ENCODE results near the gene ELL2. TPM values are rescaled to one million over a fixed set of nuclear protein-coding genes. Genes with fewer than 3 reads are reported as not detected.

The ELL2 gene
- total and polyA plus RNA-seq, 9 of the 15 experiments (the other 6 are each of a cell fraction or from before 2014, with no cell fraction given) = 4.3 to 18.3 (median 14.5) TPM

- 0 out of 5 replicates have a peak, but pooled peaks cover 0 to 4% of the 10 kb centered on the region in 2 experiments for H3K27me3 ChIP-seq (ENCODE audit: control insufficient read depth in 2 of 2, insufficient read depth in 2 of 2, low read length in 2 of 2)
- POLR2A ChIA-PET = interaction anchor here (0.8 kb wide), 1 partner anchor 34 kb away, joined by 3 read pairs; no protein-coding TSS in a partner anchor
- no peak for FAIRE-seq
- CTCF ChIA-PET (ENCODE audit: low intra/inter-chr PET ratio) = interaction anchor here (1.3 kb wide), 1 partner anchor 470 kb away, joined by 3 read pairs; no protein-coding TSS in a partner anchor
- no peaks in the 10 kb centered on the region for H4K20me1 ChIP-seq (replicated peaks; ENCODE audit: control insufficient read depth, insufficient read depth, low read length)
- H3K4me2 ChIP-seq (ENCODE audit: insufficient read depth, low read length) = no peak overlapping the region
- peaks cover 0 to 7% of the 10 kb centered on the region in 2 experiments; a peak in 4 of 5 replicates for H3K4me1 ChIP-seq (replicated peaks in 1 of 2; ENCODE audit: control insufficient read depth in 2 of 2, insufficient read depth in 2 of 2, low read length in 2 of 2)
- no peaks in the 10 kb centered on the region for H3K79me2 ChIP-seq (ENCODE audit: control insufficient read depth, insufficient read depth, low read length)
- no peak overlapping the region for H3K9ac ChIP-seq (ENCODE audit: insufficient read depth in 1 of 2, low read depth in 2 of 2, low read length in 2 of 2)
- ATAC-seq = no peak
- no peaks in the 10 kb centered on the region for H3K9me3 ChIP-seq (replicated peaks; ENCODE audit: control insufficient read depth, insufficient read depth, low read depth, low read length)
- no peaks in the 10 kb centered on the region for H3K9me1 ChIP-seq (ENCODE audit: control insufficient read depth, insufficient read depth, low read length)
- no TSS peak for BruUV-seq (replicated peaks)
- no peaks in the 10 kb centered on the region for H3K36me3 ChIP-seq (ENCODE audit: control insufficient read depth, insufficient read depth, low read length)
- H2AFZ ChIP-seq (ENCODE audit: low read depth, low read length) = no peak overlapping the region
- TF ChIP-seq U2AF1 (optimal IDR thresholded peaks at IDR 0.05; ENCODE audit: low read depth, low read length) (no peak), ZFP30 (CRISPR knock-in tag; IDR thresholded peaks at IDR 0.05; ENCODE audit: borderline replicate concordance) (no peak), ZNF609 (CRISPR knock-in tag; IDR thresholded peaks at IDR 0.05; ENCODE audit: borderline replicate concordance) (no peak), EGR1 (conservative IDR thresholded peaks at IDR 0.05) (no peak), FOXK1 (CRISPR knock-in tag; IDR thresholded peaks at IDR 0.05; ENCODE audit: borderline replicate concordance) (no peak), U2AF2 (optimal IDR thresholded peaks at IDR 0.05; ENCODE audit: low read depth, low read length) (no peak), SIN3A (IDR thresholded peaks at IDR 0.05; ENCODE audit: borderline replicate concordance in 2 of 2, control insufficient read depth in 1 of 2, low read depth in 2 of 2, low read length in 2 of 2) (no peak), SREBF2 (CRISPR knock-in tag; IDR thresholded peaks at IDR 0.05) (no peak), RBM39 (optimal IDR thresholded peaks at IDR 0.05; ENCODE audit: low read depth, low read length) (no peak), FOXA3 (CRISPR knock-in tag; conservative IDR thresholded peaks at IDR 0.05 in 1 of 2, IDR thresholded peaks at IDR 0.05 in 1 of 2) (no peak), PHF20 (IDR thresholded peaks at IDR 0.05; ENCODE audit: partially characterized antibody) (no peak)
- TF ChIP-seq, protein P1, sequence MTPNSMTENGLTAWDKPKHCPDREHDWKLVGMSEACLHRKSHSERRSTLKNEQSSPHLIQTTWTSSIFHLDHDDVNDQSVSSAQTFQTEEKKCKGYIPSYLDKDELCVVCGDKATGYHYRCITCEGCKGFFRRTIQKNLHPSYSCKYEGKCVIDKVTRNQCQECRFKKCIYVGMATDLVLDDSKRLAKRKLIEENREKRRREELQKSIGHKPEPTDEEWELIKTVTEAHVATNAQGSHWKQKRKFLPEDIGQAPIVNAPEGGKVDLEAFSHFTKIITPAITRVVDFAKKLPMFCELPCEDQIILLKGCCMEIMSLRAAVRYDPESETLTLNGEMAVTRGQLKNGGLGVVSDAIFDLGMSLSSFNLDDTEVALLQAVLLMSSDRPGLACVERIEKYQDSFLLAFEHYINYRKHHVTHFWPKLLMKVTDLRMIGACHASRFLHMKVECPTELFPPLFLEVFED (CRISPR knock-in tag; conservative IDR thresholded peaks at IDR 0.05) = no peak
- DNase-seq (ENCODE audit: extremely low read depth in 1 of 4, low spot score in 3 of 4) = no peak
- H3K4me3 ChIP-seq = no peak overlapping the region
- intact Hi-C loops (cut with micrococcal nuclease) (no loop called here), in situ Hi-C loops (cut with MboI) (loop anchor here (5.0 kb wide), 1 partner anchor 473 kb away; no protein-coding TSS in a partner anchor)
- no peak overlapping the region for H3K27ac ChIP-seq (ENCODE audit: extremely low read depth, low read depth, low read length)
- WGBS (ENCODE audit: insufficient coverage, low coverage, missing lambda C conversion rate) = 0% methylated on average over 1 of the region's 1 CpG
These were observed 97.2 kb downstream of the ELL2 start for GRCh38 chr5:95864456-95864855.

All from K562 (cell line).